SK-N-SH treated with all-trans-retinoic acid at 6 μM for 48 hours (cell line): ENCODE data around the gene PARD3B.

ENCODE experiments used
- ATAC-seq: fragments of 200-7000 bp; cut with Tn5 transposase; 3 replicates; pipeline ENCODE4 v1.9.1; 2020; ENCODE audit warnings: mild to moderate bottlenecking, moderate library complexity
- ARNTL ChIP-seq: fragments of 450-650 bp; formaldehyde crosslinking; IDR thresholded peaks from 2 replicates; pipeline ENCODE4 v1.5.0; 2020; ENCODE audit warnings: low read depth, mild to moderate bottlenecking, moderate library complexity, borderline replicate concordance
- BACH2 ChIP-seq: fragments of 250-450 bp; sonication (Bioruptor Pico); IDR thresholded peaks from 2 replicates; pipeline ENCODE4 v1.9.0; 2021; ENCODE audit warnings: mild to moderate bottlenecking, borderline replicate concordance
- CSDC2 ChIP-seq: fragments of 250-450 bp; sonication (Bioruptor Pico); IDR thresholded peaks from 2 replicates; pipeline ENCODE4 v1.5.0; 2020; ENCODE audit warnings: mild to moderate bottlenecking, moderate library complexity
- ESRRG ChIP-seq: fragments of 250-450 bp; sonication (Bioruptor Pico); IDR thresholded peaks from 2 replicates; pipeline ENCODE4 v1.6.1; 2021; ENCODE audit warnings: mild to moderate bottlenecking
- ISL1 ChIP-seq: fragments of 250-450 bp; sonication (Bioruptor Pico); IDR thresholded peaks from 2 replicates; pipeline ENCODE4 v2.1.2; 2022; ENCODE audit warnings: mild to moderate bottlenecking, moderate library complexity
- OSR1 ChIP-seq: fragments of 250-450 bp; sonication (Bioruptor Pico); IDR thresholded peaks from 2 replicates; pipeline ENCODE4 v1.8.0; 2022; ENCODE audit warnings: moderate library complexity, mild to moderate bottlenecking, inconsistent platforms
- PPARA ChIP-seq: fragments of 250-450 bp; sonication (Bioruptor Pico); IDR thresholded peaks from 2 replicates; pipeline ENCODE4 v1.5.0; 2020; ENCODE audit warnings: mild to moderate bottlenecking, borderline replicate concordance
- RARB ChIP-seq: fragments of 250-450 bp; sonication (Bioruptor Pico); IDR thresholded peaks from 2 replicates; pipeline ENCODE4 v1.8.0; 2021; ENCODE audit warnings: mild to moderate bottlenecking, moderate library complexity
- SNAI2 ChIP-seq: fragments of 250-450 bp; sonication (Bioruptor Pico); IDR thresholded peaks from 2 replicates; pipeline ENCODE4 v1.5.0; 2020; ENCODE audit warnings: mild to moderate bottlenecking, moderate library complexity
- TCF4 ChIP-seq: fragments of 250-450 bp; sonication (Bioruptor Pico); IDR thresholded peaks from 2 replicates; pipeline ENCODE4 v1.8.0; 2021; ENCODE audit warnings: mild to moderate bottlenecking, moderate library complexity, borderline replicate concordance
- TOX ChIP-seq: fragments of 250-450 bp; sonication (Bioruptor Pico); IDR thresholded peaks from 2 replicates; pipeline ENCODE4 v1.8.0; 2021; ENCODE audit warnings: mild to moderate bottlenecking, moderate library complexity, borderline replicate concordance
- ZC3H10 ChIP-seq: fragments of 250-450 bp; sonication (Bioruptor Pico); IDR thresholded peaks from 2 replicates; pipeline ENCODE4 v1.5.1; 2021; ENCODE audit warnings: mild to moderate bottlenecking, moderate library complexity
- ZFP3 ChIP-seq: fragments of 250-450 bp; sonication (Bioruptor Pico); IDR thresholded peaks from 2 replicates; pipeline ENCODE4 v1.5.0; 2020; ENCODE audit warnings: mild to moderate bottlenecking, moderate library complexity
- ZFP30 ChIP-seq: fragments of 450-650 bp; formaldehyde crosslinking; IDR thresholded peaks from 2 replicates; pipeline ENCODE4 v1.5.0; 2022; ENCODE audit warnings: mild to moderate bottlenecking, moderate library complexity
- ZNF565 ChIP-seq: fragments of 450-650 bp; formaldehyde crosslinking; conservative IDR thresholded peaks from 2 replicates; pipeline ENCODE4 v1.5.0; 2020; ENCODE audit warnings: low read depth, mild to moderate bottlenecking, moderate library complexity
- ZNF70 ChIP-seq: fragments of 450-650 bp; formaldehyde crosslinking; IDR thresholded peaks from 2 replicates; pipeline ENCODE4 v1.5.0; 2020; ENCODE audit warnings: mild to moderate bottlenecking, moderate library complexity
- ZNF8 ChIP-seq: fragments of 450-650 bp; formaldehyde crosslinking; IDR thresholded peaks from 2 replicates; pipeline ENCODE4 v1.5.0; 2020; ENCODE audit warnings: mild to moderate bottlenecking, moderate library complexity
- TF ChIP-seq, protein P1 (sequence below): fragments of 250-450 bp; sonication (Bioruptor Pico); IDR thresholded peaks from 2 replicates; pipeline ENCODE4 v1.5.1; 2020; ENCODE audit warnings: low read depth, mild to moderate bottlenecking, moderate library complexity
- TF ChIP-seq, protein P2 (sequence below): fragments of 250-450 bp; sonication (Bioruptor Pico); IDR thresholded peaks from 2 replicates; pipeline ENCODE4 v1.8.0; 2020; ENCODE audit warnings: mild to moderate bottlenecking, moderate library complexity, borderline replicate concordance
- TF ChIP-seq, protein P3 (sequence below): fragments of 250-450 bp; sonication (Bioruptor Pico); IDR thresholded peaks from 2 replicates; pipeline ENCODE4 v1.5.0; 2020; ENCODE audit warnings: mild to moderate bottlenecking, moderate library complexity
- TF ChIP-seq, protein P4 (sequence below): fragments of 250-450 bp; sonication (Bioruptor Pico); IDR thresholded peaks from 2 replicates; pipeline ENCODE4 v1.8.0; 2021; ENCODE audit warnings: low read depth, mild to moderate bottlenecking, moderate library complexity, borderline replicate concordance

The PARD3B gene

DNA sequence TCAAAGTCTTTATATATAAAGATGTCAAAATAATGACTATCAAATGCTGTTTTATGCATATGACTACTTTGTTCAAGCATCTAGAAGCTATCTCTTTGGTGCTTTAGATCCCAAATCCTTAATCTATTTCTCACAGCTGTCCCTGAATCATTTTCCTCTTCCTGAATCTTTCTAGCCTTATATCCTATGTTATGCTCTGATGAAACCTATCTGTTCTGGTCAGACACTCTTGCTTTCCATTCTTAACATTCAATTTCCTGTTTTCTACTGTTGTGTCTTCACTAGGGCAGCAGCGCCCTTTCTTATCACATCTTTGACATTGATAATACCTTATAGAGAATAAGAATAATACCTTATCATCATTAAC, 6.3 kb upstream of the PARD3B start:
- TF ChIP-seq, protein P1, sequence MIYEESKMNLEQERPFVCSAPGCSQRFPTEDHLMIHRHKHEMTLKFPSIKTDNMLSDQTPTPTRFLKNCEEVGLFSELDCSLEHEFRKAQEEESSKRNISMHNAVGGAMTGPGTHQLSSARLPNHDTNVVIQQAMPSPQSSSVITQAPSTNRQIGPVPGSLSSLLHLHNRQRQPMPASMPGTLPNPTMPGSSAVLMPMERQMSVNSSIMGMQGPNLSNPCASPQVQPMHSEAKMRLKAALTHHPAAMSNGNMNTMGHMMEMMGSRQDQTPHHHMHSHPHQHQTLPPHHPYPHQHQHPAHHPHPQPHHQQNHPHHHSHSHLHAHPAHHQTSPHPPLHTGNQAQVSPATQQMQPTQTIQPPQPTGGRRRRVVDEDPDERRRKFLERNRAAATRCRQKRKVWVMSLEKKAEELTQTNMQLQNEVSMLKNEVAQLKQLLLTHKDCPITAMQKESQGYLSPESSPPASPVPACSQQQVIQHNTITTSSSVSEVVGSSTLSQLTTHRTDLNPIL (CRISPR knock-in tag): no peak
- TF ChIP-seq, protein P2, sequence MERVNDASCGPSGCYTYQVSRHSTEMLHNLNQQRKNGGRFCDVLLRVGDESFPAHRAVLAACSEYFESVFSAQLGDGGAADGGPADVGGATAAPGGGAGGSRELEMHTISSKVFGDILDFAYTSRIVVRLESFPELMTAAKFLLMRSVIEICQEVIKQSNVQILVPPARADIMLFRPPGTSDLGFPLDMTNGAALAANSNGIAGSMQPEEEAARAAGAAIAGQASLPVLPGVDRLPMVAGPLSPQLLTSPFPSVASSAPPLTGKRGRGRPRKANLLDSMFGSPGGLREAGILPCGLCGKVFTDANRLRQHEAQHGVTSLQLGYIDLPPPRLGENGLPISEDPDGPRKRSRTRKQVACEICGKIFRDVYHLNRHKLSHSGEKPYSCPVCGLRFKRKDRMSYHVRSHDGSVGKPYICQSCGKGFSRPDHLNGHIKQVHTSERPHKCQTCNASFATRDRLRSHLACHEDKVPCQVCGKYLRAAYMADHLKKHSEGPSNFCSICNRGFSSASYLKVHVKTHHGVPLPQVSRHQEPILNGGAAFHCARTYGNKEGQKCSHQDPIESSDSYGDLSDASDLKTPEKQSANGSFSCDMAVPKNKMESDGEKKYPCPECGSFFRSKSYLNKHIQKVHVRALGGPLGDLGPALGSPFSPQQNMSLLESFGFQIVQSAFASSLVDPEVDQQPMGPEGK (CRISPR knock-in tag): no peak
- TF ChIP-seq OSR1 (CRISPR knock-in tag) (no peak), ESRRG (CRISPR knock-in tag) (no peak), ZFP3 (CRISPR knock-in tag) (no peak), ZFP30 (no peak), ZNF70 (CRISPR knock-in tag) (no peak), RARB (CRISPR knock-in tag) (no peak), TOX (CRISPR knock-in tag) (no peak)
- no peak; the same call in 2 of the 3 replicates for ATAC-seq

DNA sequence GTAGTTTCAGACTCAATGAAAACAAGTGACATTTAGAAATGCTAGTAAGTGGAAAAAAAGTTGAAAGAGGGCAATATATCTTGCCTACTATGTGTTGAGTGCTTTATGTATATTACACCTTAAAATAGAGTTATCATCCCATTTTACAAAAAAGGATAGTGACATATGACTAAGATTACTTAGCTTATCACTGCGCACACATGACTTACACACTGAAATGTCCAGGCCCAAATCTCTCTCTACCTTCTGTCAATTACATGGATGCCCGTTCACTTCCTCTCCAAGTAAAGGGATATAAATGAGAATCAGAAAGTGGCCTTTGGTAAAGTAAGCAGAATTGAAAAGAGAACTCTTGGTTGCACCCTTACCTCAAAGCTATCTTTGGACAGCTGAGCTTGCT, 3.6 kb upstream of the PARD3B start:
- TF ChIP-seq ARNTL (CRISPR knock-in tag) (no peak), TCF4 (no peak), RARB (CRISPR knock-in tag) (no peak), ZFP3 (CRISPR knock-in tag) (no peak), ESRRG (CRISPR knock-in tag) (no peak), ZFP30 (no peak), ZNF8 (no peak), ZNF565 (no peak), ZNF70 (CRISPR knock-in tag) (no peak), ISL1 (no peak), TOX (CRISPR knock-in tag) (no peak), BACH2 (CRISPR knock-in tag) (no peak), CSDC2 (CRISPR knock-in tag) (no peak), SNAI2 (CRISPR knock-in tag) (no peak), PPARA (CRISPR knock-in tag) (no peak)
- TF ChIP-seq, protein P1 (CRISPR knock-in tag): no peak
- TF ChIP-seq, protein P3, sequence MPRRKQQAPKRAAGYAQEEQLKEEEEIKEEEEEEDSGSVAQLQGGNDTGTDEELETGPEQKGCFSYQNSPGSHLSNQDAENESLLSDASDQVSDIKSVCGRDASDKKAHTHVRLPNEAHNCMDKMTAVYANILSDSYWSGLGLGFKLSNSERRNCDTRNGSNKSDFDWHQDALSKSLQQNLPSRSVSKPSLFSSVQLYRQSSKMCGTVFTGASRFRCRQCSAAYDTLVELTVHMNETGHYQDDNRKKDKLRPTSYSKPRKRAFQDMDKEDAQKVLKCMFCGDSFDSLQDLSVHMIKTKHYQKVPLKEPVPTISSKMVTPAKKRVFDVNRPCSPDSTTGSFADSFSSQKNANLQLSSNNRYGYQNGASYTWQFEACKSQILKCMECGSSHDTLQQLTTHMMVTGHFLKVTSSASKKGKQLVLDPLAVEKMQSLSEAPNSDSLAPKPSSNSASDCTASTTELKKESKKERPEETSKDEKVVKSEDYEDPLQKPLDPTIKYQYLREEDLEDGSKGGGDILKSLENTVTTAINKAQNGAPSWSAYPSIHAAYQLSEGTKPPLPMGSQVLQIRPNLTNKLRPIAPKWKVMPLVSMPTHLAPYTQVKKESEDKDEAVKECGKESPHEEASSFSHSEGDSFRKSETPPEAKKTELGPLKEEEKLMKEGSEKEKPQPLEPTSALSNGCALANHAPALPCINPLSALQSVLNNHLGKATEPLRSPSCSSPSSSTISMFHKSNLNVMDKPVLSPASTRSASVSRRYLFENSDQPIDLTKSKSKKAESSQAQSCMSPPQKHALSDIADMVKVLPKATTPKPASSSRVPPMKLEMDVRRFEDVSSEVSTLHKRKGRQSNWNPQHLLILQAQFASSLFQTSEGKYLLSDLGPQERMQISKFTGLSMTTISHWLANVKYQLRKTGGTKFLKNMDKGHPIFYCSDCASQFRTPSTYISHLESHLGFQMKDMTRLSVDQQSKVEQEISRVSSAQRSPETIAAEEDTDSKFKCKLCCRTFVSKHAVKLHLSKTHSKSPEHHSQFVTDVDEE (CRISPR knock-in tag): no peak
- TF ChIP-seq, protein P2 (CRISPR knock-in tag): no peak

DNA sequence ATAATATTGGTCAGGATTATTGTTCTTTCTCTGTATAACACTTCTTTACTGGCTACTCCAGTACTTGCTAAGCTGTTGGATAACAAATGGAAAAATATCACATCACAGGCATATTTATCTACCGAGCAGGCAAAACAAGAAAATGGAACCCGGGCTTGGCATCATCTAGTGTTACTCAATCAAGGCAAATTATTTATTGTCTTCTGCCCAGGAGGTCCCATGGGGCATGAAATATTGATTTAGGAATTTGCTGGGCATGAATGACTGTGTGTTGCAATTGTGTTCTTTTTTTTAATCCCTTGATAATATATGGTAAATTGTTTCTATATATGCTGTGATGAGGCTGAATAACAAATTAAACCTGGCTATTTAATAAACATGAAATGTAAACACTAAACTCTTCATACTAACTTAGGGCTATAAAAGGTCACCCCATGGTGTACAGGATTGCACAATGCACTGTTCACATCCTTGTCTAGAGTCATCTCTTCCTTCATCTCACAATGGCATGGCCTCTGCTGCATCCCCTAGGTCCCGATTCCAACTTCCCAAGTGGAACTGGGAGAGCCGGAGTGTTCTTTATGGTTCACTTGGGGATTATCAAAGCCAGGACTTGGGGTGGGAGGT, 2.2 kb upstream of the PARD3B start:
- no peak for ATAC-seq

More for the DNA sequence above, 3.6 kb upstream of the PARD3B start:
- ATAC-seq: no peak

More for the DNA sequence above, 2.2 kb upstream of the PARD3B start:
- no peak for TF ChIP-seq ARNTL (CRISPR knock-in tag)
- no peak for TF ChIP-seq CSDC2 (CRISPR knock-in tag)
- no peak for TF ChIP-seq TOX (CRISPR knock-in tag)
- no peak for TF ChIP-seq TCF4
- TF ChIP-seq BACH2 (CRISPR knock-in tag): no peak
- no peak for TF ChIP-seq ZFP30
- TF ChIP-seq, protein P2 (CRISPR knock-in tag): no peak
- TF ChIP-seq PPARA (CRISPR knock-in tag): no peak
- TF ChIP-seq, protein P4, sequence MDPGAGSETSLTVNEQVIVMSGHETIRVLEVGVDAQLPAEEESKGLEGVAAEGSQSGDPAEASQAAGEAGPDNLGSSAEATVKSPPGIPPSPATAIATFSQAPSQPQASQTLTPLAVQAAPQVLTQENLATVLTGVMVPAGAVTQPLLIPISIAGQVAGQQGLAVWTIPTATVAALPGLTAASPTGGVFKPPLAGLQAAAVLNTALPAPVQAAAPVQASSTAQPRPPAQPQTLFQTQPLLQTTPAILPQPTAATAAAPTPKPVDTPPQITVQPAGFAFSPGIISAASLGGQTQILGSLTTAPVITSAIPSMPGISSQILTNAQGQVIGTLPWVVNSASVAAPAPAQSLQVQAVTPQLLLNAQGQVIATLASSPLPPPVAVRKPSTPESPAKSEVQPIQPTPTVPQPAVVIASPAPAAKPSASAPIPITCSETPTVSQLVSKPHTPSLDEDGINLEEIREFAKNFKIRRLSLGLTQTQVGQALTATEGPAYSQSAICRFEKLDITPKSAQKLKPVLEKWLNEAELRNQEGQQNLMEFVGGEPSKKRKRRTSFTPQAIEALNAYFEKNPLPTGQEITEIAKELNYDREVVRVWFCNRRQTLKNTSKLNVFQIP (CRISPR knock-in tag): no peak
- TF ChIP-seq, protein P1 (CRISPR knock-in tag): no peak
- TF ChIP-seq ISL1: no peak
- no peak for TF ChIP-seq ZNF565
- no peak for TF ChIP-seq ZC3H10 (CRISPR knock-in tag)
